Measurements from ENCODE around the gene FRAT1. TPM values are rescaled to one million over a fixed set of nuclear protein-coding genes. Genes with fewer than 3 reads are reported as not detected.

Gene FRAT1
- total RNA-seq, 2 experiments from 2014 or later = 6.9 to 7.6 TPM

GRCh38 chr10:97347317-97347716 is 28.2 kb downstream of the FRAT1 start:
- no peaks in the 10 kb centered on the region for H3K9me3 Mint-ChIP-seq
- no peak overlapping the region for H3K4me3 Mint-ChIP-seq
- H3K4me1 Mint-ChIP-seq = no peaks in the 10 kb centered on the region
- no peaks in the 10 kb centered on the region for H3K36me3 Mint-ChIP-seq (ENCODE audit: low read depth)
- H3K27me3 Mint-ChIP-seq = peaks cover 3% of the 10 kb centered on the region
- ChIA-PET POLR2A (no interaction called here), CTCF (interaction anchor here (0.6 to 1.0 kb wide), 2 partner anchors 68 to 144 kb away, joined by 3 to 5 read pairs; no protein-coding TSS in a partner anchor)
- DNase-seq = no peak
- H3K27ac Mint-ChIP-seq = no peak overlapping the region

DNA sequence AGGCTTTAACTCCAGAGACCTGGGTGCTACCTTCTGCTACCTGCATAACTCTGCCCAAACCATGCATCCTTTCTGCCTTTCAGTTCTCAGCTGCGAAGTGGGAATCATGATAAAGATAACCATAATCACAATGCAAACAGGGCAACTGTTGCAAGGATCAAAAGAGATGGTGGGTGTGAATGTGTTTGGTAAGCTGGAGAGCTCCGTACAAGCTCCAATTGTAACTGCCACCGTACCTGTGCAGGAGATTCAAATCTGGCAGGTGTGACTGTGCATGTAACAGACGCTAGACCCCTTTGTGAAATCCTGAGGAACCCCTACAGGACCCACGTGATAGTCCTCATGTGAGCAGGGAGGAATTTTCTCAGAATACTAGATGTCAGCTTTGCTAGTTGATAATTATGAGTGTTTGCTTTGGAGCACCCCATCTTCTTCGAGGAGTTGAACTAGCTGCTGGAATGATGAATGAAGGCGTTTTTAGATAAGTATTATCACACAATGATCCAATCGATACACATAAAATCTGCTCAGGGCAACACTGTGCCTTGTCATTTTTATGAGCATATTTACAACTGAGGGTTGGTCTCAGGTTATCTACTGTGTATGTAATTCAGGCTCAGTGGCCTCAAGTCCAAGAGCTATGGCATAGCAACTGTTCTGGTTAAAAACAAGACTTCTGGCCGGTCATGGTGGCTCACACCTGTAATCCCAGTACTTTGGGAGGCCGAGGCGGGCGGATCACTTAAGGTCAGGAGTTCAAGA is 30.9 kb downstream of the FRAT1 start:
- DNase-seq = no peak
- no peaks in the 10 kb centered on the region for H3K27me3 Mint-ChIP-seq
- no peaks in the 10 kb centered on the region for H3K36me3 Mint-ChIP-seq (ENCODE audit: low read depth)
- no peaks in the 10 kb centered on the region for H3K4me1 Mint-ChIP-seq
- CTCF ChIA-PET = no interaction called here
- H3K9me3 Mint-ChIP-seq = no peaks in the 10 kb centered on the region
- POLR2A ChIA-PET = no interaction called here
- no peak overlapping the region for H3K4me3 Mint-ChIP-seq
- no peak overlapping the region for H3K27ac Mint-ChIP-seq

- Mint-ChIP-seq H3K9me3 (no peaks in the 10 kb centered on the region), H3K27ac (no peak overlapping the region), H3K4me1 (peaks cover 12% of the 10 kb centered on the region), H3K4me3 (no peak overlapping the region), H3K36me3 (ENCODE audit: low read depth) (peaks cover 5% of the 10 kb centered on the region), H3K27me3 (no peaks in the 10 kb centered on the region)
- POLR2A ChIA-PET = interaction anchor here (0.7 kb wide), 1 partner anchor 972 kb away, joined by 3 read pairs; no protein-coding TSS in a partner anchor
- DNase-seq = no peak
- CTCF ChIA-PET = no interaction called here
These were observed 34.9 kb downstream of the FRAT1 start for GRCh38 chr10:97353945-97354344.

GRCh38 chr10:97355571-97355975 is 36.5 kb downstream of the FRAT1 start:
- DNase-seq = no peak

DNA sequence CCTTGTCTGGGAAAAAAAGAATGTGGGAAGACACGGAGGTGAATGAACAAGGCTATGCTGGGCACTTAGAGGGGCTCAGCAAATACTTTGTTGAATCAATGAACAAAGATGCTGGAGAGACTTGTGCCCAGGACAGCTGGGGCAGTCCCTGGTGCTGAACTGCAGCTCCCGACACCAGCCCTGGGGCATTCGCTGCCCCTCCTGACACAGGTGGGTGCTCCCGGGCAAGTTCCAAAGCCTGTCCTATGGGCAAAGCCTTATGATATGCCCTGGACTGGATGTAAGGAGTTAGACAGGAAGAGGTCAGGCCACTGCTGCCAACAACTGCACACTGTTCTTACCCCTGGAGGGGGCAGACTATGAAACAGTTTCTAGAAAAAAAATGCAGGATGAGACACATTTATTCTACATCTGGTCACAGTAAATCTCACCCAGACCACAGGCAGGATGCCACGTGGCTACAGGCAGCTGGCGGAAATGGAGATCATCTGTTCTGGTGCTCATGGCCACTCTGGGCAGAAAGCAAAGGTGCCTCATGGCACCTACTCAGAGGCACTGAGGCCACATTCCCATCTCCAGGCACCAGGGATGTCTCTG is 37.3 kb downstream of the FRAT1 start:
- Mint-ChIP-seq H3K4me1 (peaks cover 12% of the 10 kb centered on the region), H3K36me3 (ENCODE audit: low read depth) (peaks cover 5% of the 10 kb centered on the region), H3K27ac (peak overlapping the region; percentile 9), H3K4me3 (no peak overlapping the region), H3K27me3 (no peaks in the 10 kb centered on the region), H3K9me3 (no peaks in the 10 kb centered on the region)
- peak; percentile 24 for DNase-seq
- CTCF ChIA-PET = interaction anchor here (1.1 kb wide), 1 partner anchor 40 kb away, joined by 3 read pairs; no protein-coding TSS in a partner anchor
- POLR2A ChIA-PET = no interaction called here

More at GRCh38 chr10:97355571-97355975, 36.5 kb downstream of the FRAT1 start:
- Mint-ChIP-seq H3K27me3 (no peaks in the 10 kb centered on the region), H3K36me3 (ENCODE audit: low read depth) (peaks cover 5% of the 10 kb centered on the region), H3K27ac (peak overlapping the region; percentile 9), H3K4me1 (peaks cover 12% of the 10 kb centered on the region), H3K9me3 (no peaks in the 10 kb centered on the region), H3K4me3 (no peak overlapping the region)
- ChIA-PET CTCF (interaction anchor here (0.6 to 1.3 kb wide), 3 partner anchors 36 to 77 kb away, joined by 3 to 5 read pairs (median 3); no protein-coding TSS in a partner anchor), POLR2A (no interaction called here)

DNA sequence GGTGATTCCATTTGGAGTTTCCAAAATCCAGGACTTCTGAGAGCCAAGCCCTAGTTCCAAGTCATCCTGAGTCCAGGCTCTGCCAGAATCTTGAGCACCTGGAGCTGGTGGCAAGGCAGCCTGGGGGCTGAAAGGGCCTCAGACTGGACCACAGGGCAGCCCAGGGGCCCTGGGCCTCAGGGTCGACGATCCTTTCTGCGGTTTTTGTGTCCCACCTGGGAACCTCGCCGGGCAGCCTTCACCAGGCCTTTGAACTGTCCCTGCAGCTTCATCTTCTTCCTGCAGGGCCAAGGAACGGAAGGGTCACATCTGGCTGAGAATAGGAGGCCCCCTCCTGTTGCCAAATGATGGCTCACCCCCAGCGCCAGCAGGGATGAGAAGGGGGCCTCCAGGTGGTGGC is 37.8 kb downstream of the FRAT1 start:
- CTCF ChIA-PET = no interaction called here

DNA sequence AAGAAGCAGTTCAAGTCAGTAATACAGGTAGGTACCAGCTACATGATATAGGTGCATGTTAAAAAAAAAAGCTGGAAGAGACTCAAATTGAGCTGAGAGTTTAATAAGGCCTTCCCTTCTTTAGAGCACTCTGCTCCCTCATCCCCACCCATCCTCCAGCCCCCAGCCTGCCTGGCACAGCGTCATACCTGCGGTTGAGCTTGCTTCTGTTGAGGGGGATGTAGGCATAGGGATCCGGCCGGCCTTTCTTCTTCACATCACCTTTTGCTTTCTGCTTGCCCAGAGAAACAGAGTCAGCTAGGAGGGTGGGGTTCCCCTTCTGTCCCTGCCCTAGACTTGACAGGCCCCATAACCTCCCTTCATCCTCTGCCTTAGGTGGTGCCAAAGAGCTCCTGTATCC is 39.3 kb downstream of the FRAT1 start:
- POLR2A ChIA-PET = interaction anchor here (0.7 kb wide), 1 partner anchor 18 kb away, joined by 4 read pairs; no protein-coding TSS in a partner anchor
- no peaks in the 10 kb centered on the region for H3K27me3 Mint-ChIP-seq
- no peaks in the 10 kb centered on the region for H3K9me3 Mint-ChIP-seq
- no peak overlapping the region for H3K27ac Mint-ChIP-seq
- peaks cover 5% of the 10 kb centered on the region for H3K36me3 Mint-ChIP-seq (ENCODE audit: low read depth)
- peaks cover 12% of the 10 kb centered on the region for H3K4me1 Mint-ChIP-seq
- no peak for DNase-seq
- no peak overlapping the region for H3K4me3 Mint-ChIP-seq
- CTCF ChIA-PET = interaction anchor here (0.9 kb wide), 1 partner anchor 79 kb away, joined by 3 read pairs; no protein-coding TSS in a partner anchor

More for the DNA sequence above, 37.8 kb downstream of the FRAT1 start:
- DNase-seq = no peak
- POLR2A ChIA-PET = no interaction called here
- Mint-ChIP-seq H3K4me3 (no peak overlapping the region), H3K27me3 (no peaks in the 10 kb centered on the region), H3K9me3 (no peaks in the 10 kb centered on the region), H3K4me1 (peaks cover 12% of the 10 kb centered on the region), H3K36me3 (ENCODE audit: low read depth) (peaks cover 5% of the 10 kb centered on the region), H3K27ac (no peak overlapping the region)

GRCh38 chr10:97358781-97359180 is 39.7 kb downstream of the FRAT1 start:
- ChIA-PET CTCF (interaction anchor here (0.9 kb wide), 2 partner anchors 80 kb away, joined by 3 to 4 read pairs; no protein-coding TSS in a partner anchor), POLR2A (interaction anchor here (0.7 to 0.8 kb wide), 2 partner anchors 19 to 26 kb away, joined by 3 to 4 read pairs; no protein-coding TSS in a partner anchor)
- Mint-ChIP-seq H3K4me1 (peaks cover 12% of the 10 kb centered on the region), H3K4me3 (no peak overlapping the region), H3K27ac (no peak overlapping the region), H3K9me3 (no peaks in the 10 kb centered on the region), H3K27me3 (no peaks in the 10 kb centered on the region), H3K36me3 (ENCODE audit: low read depth) (peaks cover 5% of the 10 kb centered on the region)
- DNase-seq = no peak

- no peaks in the 10 kb centered on the region for H3K27me3 Mint-ChIP-seq
- H3K36me3 Mint-ChIP-seq (ENCODE audit: low read depth) = peaks cover 2% of the 10 kb centered on the region
- H3K9me3 Mint-ChIP-seq = no peaks in the 10 kb centered on the region
- H3K4me3 Mint-ChIP-seq = no peak overlapping the region
- CTCF ChIA-PET = interaction anchor here (0.6 to 1.1 kb wide), 3 partner anchors 83 to 1603 kb away, joined by 3 to 5 read pairs (median 3); no protein-coding TSS in a partner anchor
- peaks cover 7% of the 10 kb centered on the region for H3K4me1 Mint-ChIP-seq
- H3K27ac Mint-ChIP-seq = no peak overlapping the region
- no peak for DNase-seq
- POLR2A ChIA-PET = no interaction called here
These were observed 41.9 kb downstream of the FRAT1 start for GRCh38 chr10:97360705-97361536.

DNA sequence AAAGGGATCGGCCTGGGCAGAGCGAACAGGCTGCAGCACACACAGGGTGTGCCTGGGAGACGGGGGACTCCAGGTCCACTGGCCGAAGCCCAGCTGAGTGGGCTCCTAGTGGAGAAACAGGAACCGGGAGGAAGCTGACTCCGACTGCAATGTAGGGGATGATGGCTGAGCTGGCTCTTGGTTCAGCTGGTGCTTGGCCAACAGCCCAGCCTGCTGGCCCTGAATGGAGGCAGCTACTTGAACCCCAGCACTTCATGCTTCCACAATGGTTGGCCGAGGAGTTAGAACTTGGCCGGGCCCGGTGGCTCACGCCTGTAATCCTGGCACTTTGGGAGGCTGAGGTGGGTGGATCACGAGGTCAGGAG is 42.4 kb downstream of the FRAT1 start:
- no peak overlapping the region for H3K27ac Mint-ChIP-seq
- peaks cover 1% of the 10 kb centered on the region for H3K4me1 Mint-ChIP-seq
- no peaks in the 10 kb centered on the region for H3K9me3 Mint-ChIP-seq
- CTCF ChIA-PET = interaction anchor here (0.8 kb wide), 1 partner anchor 105 kb away, joined by 3 read pairs; no protein-coding TSS in a partner anchor
- H3K27me3 Mint-ChIP-seq = no peaks in the 10 kb centered on the region
- no peak overlapping the region for H3K4me3 Mint-ChIP-seq
- H3K36me3 Mint-ChIP-seq (ENCODE audit: low read depth) = no peaks in the 10 kb centered on the region
- DNase-seq = no peak
- POLR2A ChIA-PET = no interaction called here

DNA sequence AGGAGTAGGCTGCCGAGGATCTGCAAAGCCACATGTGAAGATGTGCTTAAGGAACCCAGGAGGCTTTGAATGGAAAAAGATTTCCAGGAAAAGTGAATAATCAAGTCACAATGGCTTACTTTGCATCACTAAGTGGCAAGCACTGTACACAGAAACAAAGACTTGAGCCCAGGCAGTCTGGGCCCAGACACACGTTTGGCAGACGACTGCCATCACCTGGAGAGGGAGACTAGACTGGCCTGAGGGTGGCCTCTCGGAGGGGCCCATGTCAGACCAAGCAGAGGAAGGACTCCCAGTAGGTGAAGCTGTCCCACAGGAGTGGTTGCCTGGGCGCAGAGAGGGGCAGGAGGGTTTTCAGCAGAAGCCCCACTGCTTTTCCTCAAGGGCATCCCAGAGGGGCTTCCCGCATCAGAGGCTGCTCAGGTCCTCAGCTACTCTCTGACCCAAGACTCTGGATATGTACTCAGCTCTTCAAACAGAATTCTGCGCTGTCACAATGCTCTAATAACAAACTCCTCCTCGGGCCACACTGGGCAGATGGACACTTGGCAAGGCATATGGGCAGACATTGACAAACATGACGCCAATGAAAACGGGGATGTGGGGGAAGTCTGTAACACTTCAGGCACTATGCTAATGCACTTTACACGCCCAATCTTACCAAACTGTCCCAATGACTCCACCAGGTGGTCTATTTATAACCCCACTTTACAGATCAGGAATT is 43.4 kb downstream of the FRAT1 start:
- CTCF ChIA-PET = no interaction called here
- no peak for DNase-seq
- H3K27me3 Mint-ChIP-seq = no peaks in the 10 kb centered on the region
- POLR2A ChIA-PET = no interaction called here
- no peaks in the 10 kb centered on the region for H3K9me3 Mint-ChIP-seq
- H3K4me1 Mint-ChIP-seq = no peaks in the 10 kb centered on the region
- H3K27ac Mint-ChIP-seq = no peak overlapping the region
- no peaks in the 10 kb centered on the region for H3K36me3 Mint-ChIP-seq (ENCODE audit: low read depth)
- no peak overlapping the region for H3K4me3 Mint-ChIP-seq

DNA sequence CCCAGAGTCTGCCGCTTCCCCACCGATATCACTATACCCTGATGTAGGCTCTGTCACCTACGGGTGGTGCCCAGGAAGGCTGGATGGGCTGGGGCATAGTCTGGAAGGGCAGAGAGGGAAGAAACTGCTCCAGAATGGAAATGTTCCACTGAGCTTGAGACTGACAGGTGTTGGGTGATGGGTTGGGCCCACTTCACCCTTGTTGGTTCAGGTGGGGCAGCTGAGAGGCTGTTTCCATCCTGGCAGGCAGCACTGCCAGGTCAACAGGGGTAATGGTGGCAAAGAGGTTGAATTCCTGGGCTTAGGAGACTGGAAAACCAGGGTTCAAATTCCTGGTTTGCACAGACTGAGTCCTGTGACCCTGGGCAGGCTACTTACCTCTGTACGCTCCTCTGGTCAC is 44.0 kb downstream of the FRAT1 start:
- H3K9me3 Mint-ChIP-seq = no peaks in the 10 kb centered on the region
- H3K4me3 Mint-ChIP-seq = no peak overlapping the region
- H3K36me3 Mint-ChIP-seq (ENCODE audit: low read depth) = no peaks in the 10 kb centered on the region
- CTCF ChIA-PET = no interaction called here
- POLR2A ChIA-PET = no interaction called here
- H3K27me3 Mint-ChIP-seq = no peaks in the 10 kb centered on the region
- no peak for DNase-seq
- H3K4me1 Mint-ChIP-seq = no peaks in the 10 kb centered on the region
- no peak overlapping the region for H3K27ac Mint-ChIP-seq

Measured in activated CD4-positive, alpha-beta memory T cell treated with anti-CD3 and anti-CD28 coated beads, Interleukin-2, amount 10 ng/mL, durations not matched to agents 7 days and 5 days (primary cell).